T-helper 9 cell (primary cell): ENCODE measurements around the gene VASN.
A peak's percentile ranks its signal among the peaks of the same experiment; 100 is the strongest.

Experiments used
- DNase-seq: peaks from one replicate; pipeline ENCODE4 v3.0.0-alpha.2; 2020

VASN gene

GRCh38 chr16:4404247-4404966, 32.8 kb downstream of the VASN start:
- peak; percentile 31 for DNase-seq

- DNase-seq: no peak
These were observed 33.5 kb downstream of the VASN start for GRCh38 chr16:4404967-4405696.

- no peak for DNase-seq
These were observed 36.1 kb downstream of the VASN start for GRCh38 chr16:4407543-4408322.

GRCh38 chr16:4408323-4408690, 36.7 kb downstream of the VASN start:
- DNase-seq: no peak

GRCh38 chr16:4409081-4409932, 37.7 kb downstream of the VASN start:
- DNase-seq: no peak

- DNase-seq: no peak
These were observed 38.9 kb downstream of the VASN start for GRCh38 chr16:4410335-4411075.

- DNase-seq: no peak
These were observed 40.0 kb downstream of the VASN start for GRCh38 chr16:4411684-4412083.

- DNase-seq: no peak
These were observed 40.5 kb downstream of the VASN start for GRCh38 chr16:4412159-4412558.

GRCh38 chr16:4412854-4413253, 41.2 kb downstream of the VASN start:
- DNase-seq: no peak

GRCh38 chr16:4414187-4414917, 42.7 kb downstream of the VASN start:
- peak; percentile 71 for DNase-seq

GRCh38 chr16:4415538-4416199, 44.0 kb downstream of the VASN start:
- DNase-seq: peak; percentile 55

- peak; percentile 99 for DNase-seq
These were observed 44.8 kb downstream of the VASN start, which contains the start of gene CORO7 for GRCh38 chr16:4416200-4417032. Gene CORO7, minus strand, starts transcription at chr16:4416596. Its CDS starts 78 bp downstream, at chr16:4416518.

- no peak for DNase-seq
These were observed 47.8 kb downstream of the VASN start for GRCh38 chr16:4419402-4419959.

- DNase-seq: no peak
These were observed 49.0 kb downstream of the VASN start for GRCh38 chr16:4420505-4421105.

GRCh38 chr16:4425378-4426020, 53.9 kb downstream of the VASN start, which contains the start of gene DNAJA3:
Gene DNAJA3, plus strand, starts transcription at chr16:4425868. Its CDS starts 14 bp downstream, at chr16:4425882.
- peak; percentile 89 for DNase-seq

GRCh38 chr16:4426021-4426684, 54.5 kb downstream of the VASN start:
- DNase-seq: no peak

- DNase-seq: no peak
These were observed 55.2 kb downstream of the VASN start for GRCh38 chr16:4426722-4427372.
